Liver (tissue), 9 donors: ENCODE data around the gene C2orf80. TPM values are rescaled to one million over a fixed set of nuclear protein-coding genes. Genes with fewer than 3 reads are reported as not detected.
"Not testable (repeated sequence)": the region's sequence is repeated elsewhere in the genome, so short reads cannot be mapped to it uniquely, and the experiment has no call there.

ENCODE experiments used
- DNase-seq: peaks from one replicate; pipeline ENCODE4 v3.0.0-alpha.2; 2017; ENCODE audit warnings: low spot score
- H3K27ac ChIP-seq, 2 donors: one replicate each; pipeline ENCODE4 v1.7.0; 2013; ENCODE audit warnings: inconsistent platforms in 2 of 2, low read length in 2 of 2, control low read depth in 1 of 2, low read depth in 1 of 2, mild to moderate bottlenecking in 1 of 2
- H3K27me3 ChIP-seq, 4 donors: one replicate each; pipeline versions ENCODE4 v1.6.1 to v1.7.0; 2013; ENCODE audit warnings: low read length in 3 of 4, inconsistent platforms in 1 of 4, mild to moderate bottlenecking in 1 of 4, moderate library complexity in 1 of 4; ENCODE audit not compliant: control insufficient read depth in 4 of 4, insufficient read depth in 4 of 4
- H3K36me3 ChIP-seq, 4 donors: one replicate each; pipeline versions ENCODE4 v1.6.1 to v1.7.0; 2013; ENCODE audit warnings: low read length in 3 of 4, mild to moderate bottlenecking in 3 of 4, low read depth in 1 of 4, moderate library complexity in 1 of 4; ENCODE audit not compliant: control insufficient read depth in 4 of 4, insufficient read depth in 3 of 4
- H3K4me1 ChIP-seq, 4 donors: one replicate each; pipeline versions ENCODE4 v1.6.1 to v1.7.0; 2013; ENCODE audit warnings: low read length in 3 of 4, mild to moderate bottlenecking in 3 of 4, moderate library complexity in 1 of 4; ENCODE audit not compliant: control insufficient read depth in 4 of 4, insufficient read depth in 4 of 4
- H3K4me3 ChIP-seq, 3 donors: one replicate each; pipeline versions ENCODE4 v1.6.1 to v1.7.0; 2013; ENCODE audit warnings: low read length in 3 of 3, control low read depth in 1 of 3, low read depth in 1 of 3, mild to moderate bottlenecking in 1 of 3
- H3K9ac ChIP-seq, 2 donors: one replicate each; pipeline ENCODE4 v1.7.0; 2013; ENCODE audit warnings: low read length in 2 of 2, mild to moderate bottlenecking in 2 of 2, moderate library complexity in 2 of 2, control low read depth in 1 of 2, low read depth in 1 of 2
- H3K9me3 ChIP-seq, 4 donors: one replicate each; pipeline versions ENCODE4 v1.6.1 to v1.7.0; 2013; ENCODE audit warnings: low read length in 3 of 4; ENCODE audit not compliant: control insufficient read depth in 4 of 4
- CTCF ChIP-seq: fragments of 150-350 bp; IDR thresholded peaks from 2 replicates; pipeline ENCODE4 v1.5.1; 2017; ENCODE audit warnings: improper control_type of control experiment, low read depth, low read length; ENCODE audit not compliant: missing input control
- EGR1 ChIP-seq, 2 donors: IDR thresholded peaks; 2 replicates each; pipeline ENCODE4 v1.6.1; 2016 to 2018; ENCODE audit warnings: antibody characterized with exemption in 2 of 2, low read depth in 2 of 2
- FOXA1 ChIP-seq: IDR thresholded peaks from 2 replicates; pipeline ENCODE4 v1.6.1; 2016; ENCODE audit warnings: antibody characterized with exemption
- FOXA2 ChIP-seq: IDR thresholded peaks from 2 replicates; pipeline ENCODE4 v1.6.1; 2016; ENCODE audit warnings: antibody characterized with exemption
- GABPA ChIP-seq, 2 donors: IDR thresholded peaks in 1 of 2; conservative IDR thresholded peaks in 1 of 2; 2 replicates each; pipeline ENCODE4 v1.6.1; 2016; ENCODE audit warnings: antibody characterized with exemption in 2 of 2, mild to moderate bottlenecking in 1 of 2, moderate library complexity in 1 of 2
- HNF4A ChIP-seq, 2 donors: conservative IDR thresholded peaks; 2 replicates each; pipeline ENCODE4 v1.6.1; 2016; ENCODE audit warnings: antibody characterized with exemption in 2 of 2, mild to moderate bottlenecking in 2 of 2
- HNF4G ChIP-seq: IDR thresholded peaks from 2 replicates; pipeline ENCODE4 v1.6.1; 2016; ENCODE audit warnings: antibody characterized with exemption
- JUND ChIP-seq, 2 donors: IDR thresholded peaks; 2 replicates each; pipeline ENCODE4 v1.6.1; 2016; ENCODE audit warnings: antibody characterized with exemption in 2 of 2
- MAX ChIP-seq: IDR thresholded peaks from 2 replicates; pipeline ENCODE4 v1.6.1; 2016; ENCODE audit warnings: antibody characterized with exemption
- NR2F2 ChIP-seq: IDR thresholded peaks from 2 replicates; pipeline ENCODE4 v1.6.1; 2016; ENCODE audit warnings: antibody characterized with exemption
- RAD21 ChIP-seq, 2 donors: IDR thresholded peaks; 2 replicates each; pipeline ENCODE4 v1.6.1; 2016; ENCODE audit warnings: antibody characterized with exemption in 2 of 2, mild to moderate bottlenecking in 2 of 2
- RXRA ChIP-seq, 2 donors: IDR thresholded peaks; 2 replicates each; pipeline ENCODE4 v1.6.1; 2017 to 2018; ENCODE audit warnings: antibody characterized with exemption in 2 of 2, mild to moderate bottlenecking in 1 of 2
- SP1 ChIP-seq: IDR thresholded peaks from 2 replicates; pipeline ENCODE4 v1.6.1; 2018; ENCODE audit warnings: antibody characterized with exemption, mild to moderate bottlenecking
- TAF1 ChIP-seq: conservative IDR thresholded peaks from 2 replicates; pipeline ENCODE4 v1.6.1; 2016; ENCODE audit warnings: antibody characterized with exemption, mild to moderate bottlenecking
- YY1 ChIP-seq: IDR thresholded peaks from 2 replicates; pipeline ENCODE4 v1.6.1; 2016; ENCODE audit warnings: antibody characterized with exemption, mild to moderate bottlenecking
- WGBS: extraction: QIAGEN DNeasy Blood & Tissue Kit; methylation state at CpG from one replicate; pipeline ENCODE4 v1.1.7; 2013; 5-methylcytosine and 5-hydroxymethylcytosine counted together
- polyA plus RNA-seq, 2 donors: library from polyadenylated mRNA; stranded (reverse) in 1 of 2; unstranded in 1 of 2; fragments of 200-250 nt in 1 of 2; fragments of >200 nt in 1 of 2; fragmentation: Nextera tagmentation in 1 of 2; extraction: Ambion mirVana in 1 of 2; gene quantifications; one replicate each; pipeline versions ENCODE4 v1.2.1 to v1.2.3, GENCODE V29; 2013 to 2015
- total RNA-seq, 2 donors: library from RNA; depleted of rRNA; stranded (reverse); fragments of >200 nt; gene quantifications; one replicate each; pipeline ENCODE4 v1.2.3, GENCODE V29; 2014
- TF ChIP-seq, protein P1 (sequence below): IDR thresholded peaks from 2 replicates; pipeline ENCODE4 v1.6.1; 2016; ENCODE audit warnings: antibody characterized with exemption
- donor health status: healthy.
- donor health status: healthy.
- donor health status: healthy.
- donor health status: healthy.
- donor health status: healthy.

Gene C2orf80
- total and polyA plus RNA-seq, 4 donors, result not detected

GRCh38 chr2:208142240-208142924 lies 47.4 kb downstream of the C2orf80 start:
- Histone ChIP-seq H3K27me3 (no peaks in the 10 kb centered on the region), H3K9ac (no peak overlapping the region), H3K27ac (no peak overlapping the region), H3K4me3 (no peak overlapping the region), H3K9me3 (no peaks in the 10 kb centered on the region), H3K4me1 (no peaks in the 10 kb centered on the region), H3K36me3 (no peaks in the 10 kb centered on the region)
- no peak for DNase-seq
- TF ChIP-seq, protein P1, sequence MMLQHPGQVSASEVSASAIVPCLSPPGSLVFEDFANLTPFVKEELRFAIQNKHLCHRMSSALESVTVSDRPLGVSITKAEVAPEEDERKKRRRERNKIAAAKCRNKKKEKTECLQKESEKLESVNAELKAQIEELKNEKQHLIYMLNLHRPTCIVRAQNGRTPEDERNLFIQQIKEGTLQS, result no peak
- no peak for TF ChIP-seq HNF4A (conservative IDR thresholded peaks at IDR 0.05)
- TF ChIP-seq RAD21 (IDR thresholded peaks at IDR 0.05), result no peak
- TF ChIP-seq SP1, result no peak
- no peak for TF ChIP-seq CTCF
- TF ChIP-seq RXRA (IDR thresholded peaks at IDR 0.05), result no peak
- TF ChIP-seq JUND (IDR thresholded peaks at IDR 0.05), result no peak
- no peak for TF ChIP-seq HNF4G
- 61% methylated on average over 8 of the region's 8 CpGs for WGBS

- no peaks in the 10 kb centered on the region for H3K9me3 ChIP-seq
- H3K4me3 ChIP-seq, result no peak overlapping the region
- H3K9ac ChIP-seq, result no peak overlapping the region
- no peaks in the 10 kb centered on the region for H3K27me3 ChIP-seq
- TF ChIP-seq EGR1 (IDR thresholded peaks at IDR 0.05; ENCODE audit: low read depth in 2 of 2) (no peak), TAF1 (no peak), HNF4G (no peak), FOXA2 (no peak), NR2F2 (no peak), HNF4A (conservative IDR thresholded peaks at IDR 0.05) (no peak), RXRA (IDR thresholded peaks at IDR 0.05) (no peak), MAX (no peak), YY1 (no peak), FOXA1 (no peak), JUND (IDR thresholded peaks at IDR 0.05) (no peak), GABPA (IDR thresholded peaks at IDR 0.05 in 1 of 2, conservative IDR thresholded peaks at IDR 0.05 in 1 of 2) (no peak), SP1 (no peak), RAD21 (IDR thresholded peaks at IDR 0.05) (no peak)
- no peak overlapping the region for H3K27ac ChIP-seq
- no peak for DNase-seq
- peaks cover 0 to 3% (median 0%) of the 10 kb centered on the region in 4 donors for H3K4me1 ChIP-seq
- no peaks in the 10 kb centered on the region for H3K36me3 ChIP-seq
- 94% methylated on average over 18 of the region's 18 CpGs for WGBS
Observed at GRCh38 chr2:208139447-208139846, 50.4 kb downstream of the C2orf80 start.

DNA sequence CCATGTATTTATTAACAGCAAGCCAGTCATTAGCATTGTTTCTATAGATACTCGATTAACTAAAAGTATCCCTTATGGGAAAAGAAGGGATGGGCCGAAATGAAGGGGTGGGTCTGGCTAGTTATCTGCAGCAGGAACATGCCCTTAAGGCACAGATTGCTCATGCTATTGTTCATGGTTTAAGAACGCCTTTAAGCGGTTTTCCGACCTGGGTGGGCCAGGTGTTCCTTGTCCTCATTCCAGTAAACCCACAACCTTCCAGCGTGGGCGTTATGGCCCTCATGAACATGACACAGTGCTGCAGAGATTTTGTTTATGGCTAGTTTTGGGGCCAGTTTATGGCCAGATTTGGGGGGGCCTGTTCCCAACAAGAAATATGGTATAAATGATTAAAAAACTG lies 51.5 kb downstream of the C2orf80 start:
- H3K27me3 ChIP-seq, H3K27ac ChIP-seq, H3K36me3 ChIP-seq, H3K4me3 ChIP-seq, H3K4me1 ChIP-seq, DNase-seq, H3K9ac ChIP-seq, H3K9me3 ChIP-seq: not testable (repeated sequence)
- WGBS, result 97% methylated on average over 7 of the region's 7 CpGs
